Loucy (cell line): ENCODE measurements around the gene FAM117B.

ENCODE experiments used
- CTCF ChIP-seq: fragments of 200-600 bp; sonication (generic); conservative IDR thresholded peaks from 2 replicates; pipeline ENCODE4 v1.5.1; 2014; ENCODE audit warnings: mild to moderate bottlenecking, antibody characterized with exemption, low read length
- EZH2phosphoT487 ChIP-seq: fragments of 200-600 bp; IDR thresholded peaks from 2 replicates; pipeline ENCODE4 v1.6.1; 2018; ENCODE audit warnings: antibody characterized with exemption, mild to moderate bottlenecking, moderate library complexity, borderline replicate concordance

GRCh38 chr2:202660796-202661195, 26.0 kb downstream of the FAM117B start:
- TF ChIP-seq EZH2phosphoT487 (no peak), CTCF (no peak)
